Hepatocyte (in vitro differentiated cells): ENCODE measurements around the gene GABRD. TPM values are rescaled to one million over a fixed set of nuclear protein-coding genes. Genes with fewer than 3 reads are reported as not detected.
A peak's percentile ranks its signal among the peaks of the same experiment; 100 is the strongest.

Experiments
- DNase-seq: peaks from one replicate; pipeline ENCODE4 v3.0.0-alpha.2; 2016; ENCODE audit warnings: low spot score
- H2AFZ ChIP-seq: fragments of 200-600 bp; sonication (generic); 2 replicates; pipeline ENCODE4 v1.6.0; 2016; ENCODE audit warnings: antibody characterized with exemption, mild to moderate bottlenecking
- H3K27ac ChIP-seq: fragments of 200-600 bp; sonication (generic); 2 replicates; pipeline ENCODE4 v1.5.1; 2016; ENCODE audit warnings: mild to moderate bottlenecking
- H3K27me3 ChIP-seq: fragments of 200-600 bp; sonication (generic); 2 replicates; pipeline ENCODE4 v1.6.1; 2016
- H3K36me3 ChIP-seq: fragments of 200-600 bp; sonication (generic); replicated peaks from 2 replicates; pipeline ENCODE4 v1.5.1; 2016; ENCODE audit warnings: low read depth; ENCODE audit not compliant: insufficient read depth
- H3K4me1 ChIP-seq: fragments of 200-600 bp; sonication (generic); 2 replicates; pipeline ENCODE4 v1.5.1; 2016; ENCODE audit warnings: mild to moderate bottlenecking, moderate library complexity; ENCODE audit not compliant: insufficient read depth
- H3K4me2 ChIP-seq: fragments of 200-600 bp; sonication (generic); 2 replicates; pipeline ENCODE4 v1.6.0; 2016
- H3K4me3 ChIP-seq: fragments of 200-600 bp; sonication (generic); 2 replicates; pipeline ENCODE4 v1.5.1; 2016; ENCODE audit warnings: mild to moderate bottlenecking
- H3K79me2 ChIP-seq: fragments of 200-600 bp; sonication (generic); 2 replicates; pipeline ENCODE4 v1.6.0; 2017; ENCODE audit warnings: mild to moderate bottlenecking
- H3K9me2 ChIP-seq: fragments of 200-600 bp; sonication (generic); replicated peaks from 2 replicates; pipeline ENCODE4 v1.6.0; 2017; ENCODE audit warnings: mild to moderate bottlenecking; ENCODE audit not compliant: insufficient read depth
- H3K9me3 ChIP-seq: fragments of 200-600 bp; sonication (generic); 2 replicates; pipeline ENCODE4 v1.5.1; 2016; ENCODE audit warnings: low read depth, mild to moderate bottlenecking
- H4K20me1 ChIP-seq: fragments of 200-600 bp; sonication (generic); 2 replicates; pipeline ENCODE4 v1.6.0; 2016; ENCODE audit warnings: mild to moderate bottlenecking; ENCODE audit not compliant: insufficient read depth, poor library complexity, severe bottlenecking
- CTCF ChIP-seq: fragments of 200-600 bp; sonication (generic); IDR thresholded peaks from 2 replicates; pipeline ENCODE4 v1.5.1; 2016; ENCODE audit warnings: antibody characterized with exemption, mild to moderate bottlenecking; ENCODE audit not compliant: poor library complexity
- EZH2 ChIP-seq: fragments of 200-600 bp; sonication (generic); IDR thresholded peaks from 2 replicates; pipeline ENCODE4 v1.6.1; 2016; ENCODE audit warnings: antibody characterized with exemption, mild to moderate bottlenecking, borderline replicate concordance
- EZH2phosphoT487 ChIP-seq: fragments of 200-600 bp; sonication (generic); IDR thresholded peaks from one replicate; pipeline ENCODE4 v1.6.1; 2018; ENCODE audit warnings: antibody characterized with exemption, mild to moderate bottlenecking, low read depth, moderate library complexity; ENCODE audit not compliant: unreplicated experiment, severe bottlenecking
- WGBS: methylation state at CpG from one replicate; pipeline ENCODE4 v1.1.6; 2016; ENCODE audit warnings: low lambda C conversion rate; ENCODE audit errors: missing lambda C conversion rate; 5-methylcytosine and 5-hydroxymethylcytosine counted together
- polyA plus RNA-seq: library from polyadenylated mRNA; unstranded; fragments of >200 nt; fragmentation: Nextera tagmentation; extraction: Ambion mirVana; gene quantifications from 2 replicates; pipeline ENCODE4 v1.2.1, GENCODE V29; 2016
- total RNA-seq: library from RNA; depleted of rRNA; stranded (reverse); fragments of >200 nt; gene quantifications from 2 replicates; pipeline ENCODE4 v1.2.3, GENCODE V29; 2014

GABRD gene
- total and polyA plus RNA-seq, 2 experiments from 2014 or later: not detected

- H3K4me1 ChIP-seq: peaks cover 5% of the 10 kb centered on the region
- no peak overlapping the region for H2AFZ ChIP-seq
- DNase-seq: no peak
- H3K79me2 ChIP-seq: no peaks in the 10 kb centered on the region
- no peaks in the 10 kb centered on the region for H3K9me3 ChIP-seq
- no peaks in the 10 kb centered on the region for H3K27me3 ChIP-seq
- H3K9me2 ChIP-seq: no peaks in the 10 kb centered on the region
- no peaks in the 10 kb centered on the region for H3K36me3 ChIP-seq
- H4K20me1 ChIP-seq: no peaks in the 10 kb centered on the region
- H3K27ac ChIP-seq: peak overlapping the region; percentile 70
- H3K4me3 ChIP-seq: no peak overlapping the region
- no peak overlapping the region for H3K4me2 ChIP-seq
- TF ChIP-seq EZH2phosphoT487 (no peak), CTCF (no peak), EZH2 (no peak)
- 83% methylated on average over 9 of the region's 9 CpGs for WGBS
Measured at GRCh38 chr1:1989789-1990188, 29.4 kb upstream of the GABRD start.

- WGBS: 74% methylated on average over 9 of the region's 10 CpGs
- Histone ChIP-seq H3K27ac (peak overlapping the region; percentile 70), H3K79me2 (no peaks in the 10 kb centered on the region), H3K4me1 (peaks cover 5% of the 10 kb centered on the region), H2AFZ (no peak overlapping the region), H3K9me2 (no peaks in the 10 kb centered on the region), H3K4me3 (no peak overlapping the region), H3K4me2 (no peak overlapping the region), H3K27me3 (no peaks in the 10 kb centered on the region), H4K20me1 (no peaks in the 10 kb centered on the region), H3K9me3 (no peaks in the 10 kb centered on the region), H3K36me3 (no peaks in the 10 kb centered on the region)
- no peak for TF ChIP-seq CTCF
- no peak for TF ChIP-seq EZH2
- no peak for TF ChIP-seq EZH2phosphoT487
- no peak for DNase-seq
Measured at GRCh38 chr1:1990222-1990621, 28.9 kb upstream of the GABRD start.

GRCh38 chr1:1994536-1994935 is 24.6 kb upstream of the GABRD start:
- 78% methylated on average over 8 of the region's 8 CpGs for WGBS
- Histone ChIP-seq H3K9me3 (no peaks in the 10 kb centered on the region), H3K4me1 (peaks cover 5% of the 10 kb centered on the region), H3K4me3 (no peak overlapping the region), H3K27me3 (no peaks in the 10 kb centered on the region), H2AFZ (no peak overlapping the region), H3K79me2 (no peaks in the 10 kb centered on the region), H3K27ac (no peak overlapping the region), H3K4me2 (no peak overlapping the region), H3K36me3 (no peaks in the 10 kb centered on the region), H3K9me2 (no peaks in the 10 kb centered on the region), H4K20me1 (no peaks in the 10 kb centered on the region)
- no peak for DNase-seq
- TF ChIP-seq EZH2 (no peak), CTCF (no peak)

- Histone ChIP-seq H3K4me3 (no peak overlapping the region), H3K9me2 (no peaks in the 10 kb centered on the region), H3K79me2 (no peaks in the 10 kb centered on the region), H3K4me2 (no peak overlapping the region), H3K9me3 (no peaks in the 10 kb centered on the region), H3K36me3 (no peaks in the 10 kb centered on the region), H3K4me1 (no peaks in the 10 kb centered on the region), H4K20me1 (no peaks in the 10 kb centered on the region), H3K27ac (no peak overlapping the region), H2AFZ (no peak overlapping the region), H3K27me3 (no peaks in the 10 kb centered on the region)
- TF ChIP-seq EZH2: no peak
- TF ChIP-seq CTCF: no peak
- no peak for TF ChIP-seq EZH2phosphoT487
- no peak for DNase-seq
- WGBS: 81% methylated on average over 12 of the region's 12 CpGs
Measured at GRCh38 chr1:1996207-1996651, 22.9 kb upstream of the GABRD start.
